GM19438 (cell line): ENCODE results near the gene TSC22D1.
"Not testable (repeated sequence)": the region's sequence is repeated elsewhere in the genome, so short reads cannot be mapped to it uniquely, and the experiment has no call there.

Experiments
- ATAC-seq: cut with Tn5 transposase; IDR thresholded peaks from one replicate; pipeline ENCODE4 v1.9.1; 2021; ENCODE audit warnings: low read depth; ENCODE audit not compliant: unreplicated experiment

TSC22D1 gene

GRCh38 chr13:44458313-44458975 is 117.7 kb downstream of the TSC22D1 start:
- no peak for ATAC-seq

DNA sequence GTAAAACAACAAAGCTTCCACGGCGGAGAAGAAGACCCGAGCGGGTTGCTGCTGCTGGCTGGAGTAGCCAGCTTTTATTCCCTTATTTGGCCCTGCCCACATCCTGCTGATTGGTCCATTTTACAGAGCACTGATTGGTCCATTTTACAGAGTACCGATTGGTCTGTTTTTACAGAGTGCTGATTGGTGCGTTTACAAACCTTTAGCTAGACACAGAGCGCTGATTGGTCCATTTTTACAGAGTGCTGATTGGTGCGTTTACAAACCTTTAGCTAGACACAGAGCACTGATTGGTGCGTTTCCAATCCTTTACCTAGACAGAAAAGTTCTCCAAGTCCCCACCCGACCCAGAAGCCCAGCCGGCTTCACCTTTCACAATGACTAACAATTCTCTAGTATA is 119.9 kb downstream of the TSC22D1 start:
- not testable (repeated sequence) for ATAC-seq

DNA sequence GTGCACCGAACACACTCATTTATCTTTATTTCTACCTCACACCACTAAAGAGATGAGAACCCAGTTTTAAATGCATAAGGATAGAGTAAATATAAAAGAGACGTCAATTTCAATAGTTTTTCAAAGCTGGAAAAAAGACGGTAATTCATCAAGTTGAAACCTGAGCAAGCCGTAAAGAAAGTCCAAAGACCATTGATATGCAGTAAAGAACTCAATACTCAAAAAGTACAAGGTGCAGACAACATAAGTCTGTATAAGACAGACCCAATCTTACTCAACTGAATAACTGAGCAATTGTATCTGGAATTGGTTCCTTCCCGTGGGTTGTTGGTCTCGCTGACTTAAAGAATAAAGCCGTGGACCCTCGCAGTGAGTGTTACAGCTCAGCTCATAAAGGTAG is 120.4 kb downstream of the TSC22D1 start:
- no peak for ATAC-seq

DNA sequence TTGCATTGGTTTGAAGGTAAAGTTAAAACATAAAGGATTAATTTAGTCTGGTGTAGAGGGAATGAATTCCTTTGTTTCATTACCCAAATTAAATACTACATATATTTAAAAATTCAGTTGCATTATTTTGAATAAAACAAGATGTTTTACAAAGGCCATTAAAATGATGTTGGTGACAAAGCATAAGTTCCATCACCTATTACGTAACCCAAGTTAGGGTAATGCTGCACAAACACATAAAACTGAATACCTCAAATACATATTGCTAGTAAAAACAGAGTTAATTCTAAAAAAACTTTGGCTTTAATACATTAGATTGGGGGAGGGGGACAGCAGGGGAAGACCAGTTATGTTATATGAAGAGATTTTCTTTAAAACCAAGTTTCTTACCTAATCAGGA is 122.2 kb downstream of the TSC22D1 start:
- no peak for ATAC-seq

DNA sequence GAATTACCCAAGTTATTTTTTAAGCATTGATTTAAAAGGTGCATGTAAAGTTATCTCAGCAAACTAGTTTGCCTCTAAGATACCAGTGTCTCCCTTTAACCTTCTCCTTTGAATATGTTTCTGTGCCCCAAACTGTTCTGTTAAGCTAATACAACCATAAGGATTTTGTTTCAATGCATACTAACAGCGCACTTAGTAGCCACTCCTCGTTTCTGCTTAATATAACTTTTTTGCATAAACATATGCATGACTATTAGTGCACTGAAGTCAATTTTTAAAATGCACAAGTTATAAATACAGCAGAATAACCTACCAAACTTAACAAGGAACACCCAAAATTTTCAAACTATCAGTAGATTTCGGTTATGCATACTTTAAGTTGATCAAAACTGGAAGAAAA is 123.1 kb downstream of the TSC22D1 start:
- no peak for ATAC-seq

- ATAC-seq: no peak
Observed at GRCh38 chr13:44452418-44452817, 123.7 kb downstream of the TSC22D1 start.

- no peak for ATAC-seq
Observed at GRCh38 chr13:44451651-44452050, 124.5 kb downstream of the TSC22D1 start.

DNA sequence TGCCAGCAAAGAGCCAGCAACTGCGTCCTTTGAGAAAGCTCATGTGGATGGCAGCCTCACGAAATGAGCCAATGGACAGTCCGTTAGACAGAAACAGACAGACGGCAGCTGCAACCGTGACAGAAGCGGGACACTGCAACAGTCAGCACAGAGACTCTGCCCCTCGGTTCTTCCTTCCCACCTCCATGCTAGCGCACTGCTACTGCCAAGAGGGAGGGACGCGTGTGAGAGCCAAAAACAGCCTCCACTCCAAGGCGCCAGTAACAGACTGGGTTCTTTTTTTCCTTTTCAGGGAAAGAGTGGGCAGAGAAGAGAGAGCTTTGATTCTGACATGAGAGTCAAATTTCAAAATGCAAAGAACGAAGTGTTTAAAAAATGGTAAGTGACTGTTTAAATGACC is 125.0 kb downstream of the TSC22D1 start:
- no peak for ATAC-seq

GRCh38 chr13:44449999-44450821 is 125.9 kb downstream of the TSC22D1 start:
- ATAC-seq: no peak

DNA sequence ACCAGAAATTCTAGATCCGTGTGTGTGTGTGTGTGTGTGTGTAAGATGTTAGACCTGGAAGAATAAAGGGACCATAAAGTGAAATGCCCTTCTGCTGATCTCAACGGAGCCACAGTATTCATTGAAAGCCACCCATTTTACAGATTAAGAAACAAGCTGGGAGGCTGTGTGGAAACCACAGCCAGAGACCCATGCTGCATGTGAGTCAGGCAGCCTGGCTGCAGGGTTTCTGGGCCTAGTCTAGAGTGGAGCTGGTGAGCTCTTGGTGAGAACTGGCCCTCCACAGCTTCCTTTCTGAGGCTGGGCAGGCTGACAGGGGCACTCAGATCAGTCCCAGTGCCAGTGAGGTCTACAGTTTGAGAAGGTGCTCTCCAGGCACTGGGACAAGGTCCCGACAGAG is 127.3 kb downstream of the TSC22D1 start:
- no peak for ATAC-seq

DNA sequence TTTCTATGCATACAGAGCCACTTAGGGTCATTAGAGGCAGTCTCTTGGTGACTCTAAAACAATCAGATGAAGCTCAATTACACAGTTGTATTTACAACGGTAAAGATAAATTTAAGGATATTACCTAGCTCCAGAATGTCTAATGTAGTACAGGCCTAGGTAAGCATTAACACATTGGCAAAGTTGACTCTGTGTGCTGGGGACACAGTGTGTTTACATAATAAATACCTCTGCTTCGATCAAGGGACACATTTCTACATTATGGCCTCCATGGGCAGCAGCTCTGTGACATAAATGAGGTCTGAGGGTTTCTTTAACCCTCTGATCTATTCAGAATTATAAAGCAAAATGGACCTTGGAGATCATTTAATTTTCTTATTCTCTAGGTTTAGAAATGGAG is 127.8 kb downstream of the TSC22D1 start:
- ATAC-seq: no peak

- no peak for ATAC-seq
Observed at GRCh38 chr13:44447783-44448321, 128.3 kb downstream of the TSC22D1 start.

GRCh38 chr13:44440046-44440608 is 136.0 kb downstream of the TSC22D1 start:
- no peak for ATAC-seq

DNA sequence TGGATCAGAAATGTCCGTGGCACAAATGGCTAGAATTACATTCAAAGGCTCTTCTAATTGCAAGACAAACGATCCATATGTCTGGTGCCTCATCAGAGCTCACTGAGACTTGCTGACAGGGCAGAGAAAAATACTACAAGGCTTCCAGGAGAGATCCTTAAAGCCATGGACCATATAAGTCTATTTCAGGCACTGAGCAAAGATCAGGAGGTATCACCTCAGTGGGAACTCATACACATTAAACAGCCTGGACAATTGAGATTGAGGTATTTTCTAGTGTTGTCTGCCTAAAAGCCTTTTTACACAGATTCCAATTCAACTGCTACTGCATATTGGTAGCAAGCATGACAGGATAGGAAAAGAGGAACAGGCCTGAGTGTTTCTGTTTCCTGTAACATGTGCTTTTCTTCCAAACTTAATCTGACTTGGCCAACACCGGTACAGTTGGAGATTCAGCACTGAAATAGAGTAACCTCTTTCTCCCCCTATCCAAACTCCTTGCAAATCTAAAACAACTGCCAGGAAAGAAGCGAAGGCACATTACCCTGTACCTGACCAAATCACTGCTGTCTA is 136.6 kb downstream of the TSC22D1 start:
- ATAC-seq: no peak

GRCh38 chr13:44438234-44438579 is 137.9 kb downstream of the TSC22D1 start:
- no peak for ATAC-seq

DNA sequence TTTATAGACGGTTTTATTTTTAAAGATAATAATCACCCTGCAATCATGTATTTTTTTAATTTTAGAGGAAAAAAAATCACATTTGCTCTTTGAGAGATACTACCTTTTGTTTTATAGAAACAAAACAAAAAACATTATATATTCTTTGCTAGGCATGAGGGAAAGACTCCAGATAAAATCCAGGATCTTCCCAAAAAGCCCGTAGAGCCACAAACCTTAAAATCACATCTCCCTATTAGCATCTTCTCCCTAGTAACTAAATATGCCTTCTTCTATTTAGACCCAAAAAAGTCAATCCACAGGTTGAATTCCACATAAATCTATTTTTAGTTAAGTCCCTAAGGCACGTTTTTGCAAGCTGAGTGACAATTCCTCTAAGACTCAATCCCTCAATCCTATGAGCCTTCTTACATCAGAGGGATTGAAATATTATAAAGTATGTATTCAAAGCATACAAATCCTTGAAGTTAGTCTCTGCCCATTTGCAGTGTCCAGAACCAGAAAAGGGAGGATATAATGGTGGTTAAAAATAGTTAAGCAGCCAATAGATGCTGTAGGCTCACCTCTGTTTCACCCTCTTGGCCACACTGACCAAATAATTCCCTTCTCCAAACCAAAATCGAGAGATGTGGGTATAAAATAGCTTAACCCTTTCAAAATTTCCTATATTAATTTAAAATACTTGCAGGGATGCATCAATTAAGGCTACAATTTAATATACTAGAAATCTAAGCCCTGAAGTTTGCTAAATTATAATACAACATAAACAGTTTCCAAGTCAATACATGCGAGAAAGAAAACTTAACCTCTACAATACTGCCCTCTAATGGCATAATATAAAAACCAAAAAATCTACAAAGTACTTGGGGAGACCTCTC is 138.5 kb downstream of the TSC22D1 start:
- no peak for ATAC-seq

DNA sequence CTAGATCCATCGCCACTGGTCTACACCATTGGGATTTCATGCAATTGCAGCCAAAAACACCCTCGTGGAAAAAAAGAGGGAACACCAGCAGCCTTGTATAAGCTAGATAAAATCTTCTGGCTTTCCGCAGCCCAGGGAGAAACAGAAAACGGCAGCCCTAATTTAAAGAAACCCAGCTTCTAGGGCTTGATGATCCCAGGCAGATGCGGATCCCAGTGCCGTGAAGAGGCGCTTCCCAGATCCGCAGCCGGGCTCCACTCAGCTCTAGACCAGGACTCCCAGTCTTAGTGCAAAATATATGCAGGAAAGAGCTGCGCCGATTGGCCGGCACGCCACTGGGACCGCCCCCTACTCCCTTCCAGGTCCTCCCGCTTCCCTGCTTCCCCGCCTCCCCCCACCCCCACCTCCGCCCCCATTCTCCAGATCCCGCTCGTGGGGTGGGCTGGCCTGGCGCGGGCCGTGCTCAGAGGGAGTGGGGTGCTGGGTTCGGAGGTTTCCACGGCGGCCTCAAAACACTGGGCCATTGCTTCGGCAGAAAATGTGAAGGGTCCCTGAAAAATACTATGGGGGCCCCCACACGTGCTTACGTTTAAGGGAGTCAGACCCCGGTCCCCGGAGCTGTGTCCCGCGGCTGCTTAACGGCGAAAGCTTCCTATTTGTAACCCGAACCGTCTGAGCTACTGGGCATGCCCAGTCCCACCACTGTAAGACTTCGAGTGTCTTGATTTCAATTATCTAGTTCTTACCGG is 139.4 kb downstream of the TSC22D1 start:
- no peak for ATAC-seq

- no peak for ATAC-seq
Observed at GRCh38 chr13:44435919-44436510, 140.1 kb downstream of the TSC22D1 start.
